Stimulated activated CD8-positive, alpha-beta memory T cell treated with anti-CD3 and anti-CD28 coated beads, Interleukin-12 subunit alpha, Interleukin-12 subunit beta, amount 100 ng/mL, for 1 hour (primary cell): ENCODE measurements around the gene TSPAN31.

Experiments
- DNase-seq: peaks from one replicate; pipeline ENCODE4 v3.0.0-alpha.2; 2020; ENCODE audit warnings: low read depth

TSPAN31 gene

GRCh38 chr12:57722716-57723629, 21.9 kb upstream of the TSPAN31 start:
- no peak for DNase-seq

GRCh38 chr12:57723630-57723962, 21.2 kb upstream of the TSPAN31 start:
- no peak for DNase-seq

GRCh38 chr12:57724003-57724935, 20.6 kb upstream of the TSPAN31 start:
- no peak for DNase-seq

- no peak for DNase-seq
These were observed 19.7 kb upstream of the TSPAN31 start for GRCh38 chr12:57724936-57725740.

GRCh38 chr12:57725851-57726150, 19.0 kb upstream of the TSPAN31 start:
- no peak for DNase-seq

- no peak for DNase-seq
These were observed 18.5 kb upstream of the TSPAN31 start for GRCh38 chr12:57726151-57726883.

- DNase-seq: no peak
These were observed 17.7 kb upstream of the TSPAN31 start for GRCh38 chr12:57726884-57727757.

GRCh38 chr12:57727758-57728395, 17.0 kb upstream of the TSPAN31 start:
- DNase-seq: no peak

- DNase-seq: no peak
These were observed 15.5 kb upstream of the TSPAN31 start for GRCh38 chr12:57729321-57729844.

- DNase-seq: no peak
These were observed 14.3 kb upstream of the TSPAN31 start for GRCh38 chr12:57730336-57731067.

- DNase-seq: no peak
These were observed 13.3 kb upstream of the TSPAN31 start for GRCh38 chr12:57731411-57732080.

- DNase-seq: no peak
These were observed 12.6 kb upstream of the TSPAN31 start for GRCh38 chr12:57732270-57732669.

- no peak for DNase-seq
These were observed 11.9 kb upstream of the TSPAN31 start for GRCh38 chr12:57732726-57733593.

GRCh38 chr12:57733928-57734327, 10.9 kb upstream of the TSPAN31 start:
- no peak for DNase-seq

- DNase-seq: no peak
These were observed 10.2 kb upstream of the TSPAN31 start for GRCh38 chr12:57734591-57734990.

GRCh38 chr12:57735198-57735855, 9.5 kb upstream of the TSPAN31 start:
- no peak for DNase-seq
